NCI-H2196 treated with DMSO at 0.1 percent for 48 hours (cell line): ENCODE results near the gene SPHK2.
A peak's percentile ranks its signal among the peaks of the same experiment; 100 is the strongest.
"Not testable (repeated sequence)": the region's sequence is repeated elsewhere in the genome, so short reads cannot be mapped to it uniquely, and the experiment has no call there.

ENCODE experiments used
- DNase-seq: peaks from one replicate; lab custom pipeline; 2025; ENCODE audit not compliant: unreplicated experiment; lab: John Stamatoyannopoulos, UW

SPHK2 gene

DNA sequence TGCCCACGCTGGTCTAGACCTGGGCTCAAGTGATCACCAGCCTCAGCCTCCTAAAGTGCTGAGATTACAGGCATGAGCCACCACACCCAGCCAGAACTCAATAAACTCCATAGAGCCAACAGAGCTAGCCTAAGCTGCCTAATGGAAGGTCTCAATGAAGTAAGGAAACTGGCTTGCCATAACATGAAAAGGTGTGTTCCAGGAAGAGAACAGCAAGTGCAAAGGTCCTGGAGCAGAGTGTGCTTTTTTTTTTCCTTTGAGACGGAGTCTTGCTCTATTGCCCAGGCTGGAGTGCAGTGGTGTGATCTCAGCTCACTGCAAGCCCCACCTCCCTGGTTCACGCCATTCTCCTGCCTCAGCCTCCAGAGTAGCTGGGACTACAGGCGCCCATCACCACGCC, 38.5 kb downstream of the SPHK2 start:
- not testable (repeated sequence) for DNase-seq

DNA sequence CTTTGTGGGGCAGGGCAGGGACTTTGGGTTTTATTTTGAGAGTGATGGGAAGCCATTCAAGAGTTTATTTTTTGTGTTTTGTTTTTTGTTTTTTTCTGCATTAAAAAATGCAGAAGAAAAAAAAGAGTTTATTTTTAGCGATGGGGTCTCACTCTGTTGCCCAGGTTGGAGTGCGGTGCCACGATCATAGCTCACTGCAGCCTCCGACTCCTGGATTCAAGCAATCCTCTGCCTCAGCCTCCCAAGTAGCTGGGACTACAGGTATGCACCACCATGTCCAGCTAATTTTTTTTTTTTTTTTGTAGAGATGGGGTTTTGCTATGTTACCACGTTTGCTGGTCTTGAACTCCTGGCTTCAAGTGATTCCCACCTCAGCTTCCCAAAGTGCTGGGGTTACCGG, 39.2 kb downstream of the SPHK2 start:
- no peak for DNase-seq

DNA sequence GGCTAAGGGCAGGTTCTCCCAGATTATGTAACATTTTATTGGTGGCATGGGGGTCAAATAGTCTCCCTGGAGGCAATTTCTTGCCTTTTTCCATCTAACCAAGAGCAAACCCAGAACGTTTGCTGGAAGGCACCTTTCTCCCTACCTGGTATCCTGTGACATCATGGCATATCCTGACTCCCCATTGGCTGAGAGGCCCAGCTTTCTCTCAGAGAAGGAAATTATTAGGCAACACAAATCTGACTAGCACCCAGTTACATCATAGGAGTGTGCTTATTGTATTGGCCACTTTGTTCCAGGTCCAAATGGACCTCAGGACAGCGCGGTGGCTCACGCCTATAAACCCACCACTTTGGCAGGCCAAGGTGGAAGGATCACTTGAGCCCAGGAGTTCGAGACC, 40.5 kb downstream of the SPHK2 start:
- peak; percentile 75 for DNase-seq

DNA sequence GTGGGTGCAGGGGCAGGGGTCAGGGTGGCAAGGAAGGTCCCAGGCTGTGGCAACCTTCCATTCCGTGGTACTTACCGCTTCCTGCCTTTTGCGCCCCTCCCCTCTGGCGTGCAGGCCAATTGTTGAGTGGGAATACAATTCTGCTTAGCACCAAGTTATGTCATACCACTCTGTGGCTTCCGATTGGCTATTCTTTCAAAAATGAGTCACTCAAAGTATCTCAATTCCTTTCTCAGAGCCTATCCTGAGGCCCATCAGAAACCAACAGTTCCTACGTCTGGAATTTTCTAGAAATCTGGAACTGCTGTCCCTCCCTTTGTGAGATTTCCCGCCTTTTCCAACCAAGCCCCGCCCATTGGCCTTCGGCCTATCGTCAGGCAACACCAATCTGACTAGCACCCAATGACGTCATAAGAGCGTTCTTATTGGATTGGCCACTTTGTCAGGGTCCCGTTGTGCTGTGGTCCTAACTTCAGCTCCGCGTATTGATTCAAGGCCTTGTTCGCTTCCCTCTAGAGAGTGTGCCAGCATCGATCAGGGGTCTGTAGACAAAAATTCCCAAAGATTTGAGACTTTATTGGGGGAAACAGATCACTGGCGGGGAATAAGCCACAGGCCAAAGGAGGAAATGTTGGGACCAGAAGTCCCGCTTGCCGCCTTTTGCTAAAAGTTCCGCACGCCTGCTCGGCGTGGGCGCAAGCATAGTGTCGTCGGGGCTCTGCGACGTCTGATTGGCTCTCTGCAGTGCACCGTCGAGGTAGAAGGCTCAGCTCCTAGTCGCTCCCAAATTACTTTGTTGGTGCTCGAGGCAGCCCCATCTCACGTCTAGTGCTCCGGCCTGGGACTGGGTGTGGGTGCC, 41.8 kb downstream of the SPHK2 start:
- DNase-seq: peak; percentile 98

DNA sequence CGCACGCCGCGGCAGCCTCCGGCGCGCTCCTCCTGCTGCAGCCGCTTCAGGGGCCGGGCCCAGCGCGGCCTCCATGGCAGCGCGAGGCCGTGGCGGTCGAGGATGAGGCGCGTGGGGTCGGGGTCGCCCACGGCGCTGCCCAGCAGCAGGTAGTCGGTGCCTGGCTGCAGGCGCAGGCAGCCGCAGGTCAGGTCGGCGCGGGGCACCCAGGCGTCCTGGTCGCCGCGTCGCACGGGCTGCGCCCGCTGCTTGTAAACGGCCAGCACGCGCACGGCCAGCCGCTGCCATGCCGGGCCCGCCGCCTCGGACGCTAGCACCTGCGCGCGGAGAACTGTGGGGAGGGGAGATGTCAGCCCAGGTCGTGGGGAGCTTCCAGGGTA, 42.4 kb downstream of the SPHK2 start:
- DNase-seq: no peak

DNA sequence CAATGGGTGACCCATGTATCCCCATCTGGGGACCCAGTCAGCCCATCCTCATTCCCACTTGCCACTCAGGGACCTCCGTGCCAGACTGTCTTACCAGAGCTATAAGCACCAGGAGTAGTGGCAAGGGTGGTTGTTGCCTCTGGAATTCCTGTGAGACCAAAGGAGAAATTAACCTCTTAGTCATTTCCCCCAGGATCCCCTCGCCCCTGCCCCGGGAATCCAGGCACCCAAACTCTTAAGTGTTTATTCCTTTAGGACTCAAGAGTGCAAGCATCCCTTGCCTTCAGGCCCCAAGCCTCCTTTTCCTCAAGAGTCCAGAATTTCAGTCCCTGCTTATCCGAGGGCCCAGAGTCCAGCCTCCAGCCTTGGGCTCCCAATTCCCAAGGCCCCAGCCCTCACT, 44.4 kb downstream of the SPHK2 start:
- DNase-seq: no peak

DNA sequence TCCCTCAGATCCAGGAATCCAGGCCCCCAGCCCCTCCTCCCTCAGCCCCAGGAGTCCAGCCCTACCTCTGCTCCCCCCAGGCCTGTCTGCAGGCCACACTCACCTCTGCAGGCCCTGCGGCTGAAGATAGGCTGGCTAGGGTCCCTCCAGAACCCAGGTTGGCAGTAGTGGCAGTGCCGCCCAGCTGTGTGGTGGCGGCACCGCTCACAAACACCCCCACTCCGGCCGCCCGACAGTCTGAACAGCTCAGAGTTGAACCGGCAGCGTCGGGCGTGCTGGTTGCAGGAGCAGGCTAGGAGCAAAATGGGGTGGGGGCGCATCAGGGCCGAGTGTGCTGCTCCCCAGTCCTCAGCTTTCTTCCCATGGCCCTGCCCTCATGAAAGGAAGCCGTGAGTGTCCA, 45.2 kb downstream of the SPHK2 start:
- no peak for DNase-seq

DNA sequence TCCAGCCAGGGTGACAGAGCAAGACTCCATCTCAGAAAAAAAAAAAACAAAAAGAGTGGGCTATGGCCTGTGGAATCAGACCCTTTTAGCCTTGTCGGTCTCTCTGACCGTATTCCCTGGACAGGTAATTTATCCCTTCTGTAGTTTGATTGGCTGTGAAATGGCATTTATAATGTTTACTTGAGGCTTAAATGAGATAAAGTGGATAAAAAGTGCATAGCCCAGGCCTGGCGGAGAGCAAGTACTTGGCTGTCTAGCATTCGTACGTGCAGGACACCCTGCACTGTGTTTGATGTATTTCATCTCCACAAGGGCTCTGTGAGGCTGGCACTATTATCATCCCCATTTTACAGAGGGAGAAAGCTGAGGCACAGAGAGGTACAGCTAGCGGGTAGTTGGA, 46.5 kb downstream of the SPHK2 start:
- DNase-seq: no peak

DNA sequence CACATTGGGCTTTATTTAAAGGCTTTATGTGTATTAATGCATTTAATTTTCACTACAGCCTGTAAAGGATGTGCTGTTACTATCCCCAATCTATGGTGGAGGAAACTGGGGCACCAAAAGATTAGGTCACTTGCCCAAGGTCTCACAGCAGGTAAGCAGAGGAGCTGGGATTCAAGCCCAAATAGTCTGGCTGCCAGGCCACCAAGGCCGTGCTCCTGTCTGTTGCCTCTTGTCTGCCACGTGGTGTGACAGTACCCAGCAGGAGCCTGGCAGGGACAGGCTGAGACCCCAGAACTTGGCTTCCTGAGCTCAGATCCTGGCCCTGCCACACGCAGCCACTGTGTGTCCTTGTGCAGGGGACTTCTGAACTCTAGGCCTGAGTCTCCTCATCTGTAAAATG, 49.0 kb downstream of the SPHK2 start:
- DNase-seq: no peak

DNA sequence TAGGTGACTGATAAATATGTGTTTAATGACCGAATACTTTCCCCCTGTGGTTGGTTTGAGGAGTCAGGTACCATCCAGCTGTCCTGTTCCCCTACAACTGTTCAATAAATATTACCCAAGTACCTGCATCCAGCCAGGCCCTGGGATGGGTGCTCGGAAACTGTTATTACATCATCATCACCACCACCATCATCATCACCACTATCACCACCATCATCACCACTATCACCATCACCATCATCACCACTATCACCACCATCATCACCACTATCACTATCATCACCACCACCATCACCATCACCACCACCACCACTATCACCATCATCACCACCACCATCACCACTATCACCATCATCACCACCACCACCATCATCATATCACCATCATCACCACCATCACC, 49.5 kb downstream of the SPHK2 start:
- DNase-seq: no peak

DNA sequence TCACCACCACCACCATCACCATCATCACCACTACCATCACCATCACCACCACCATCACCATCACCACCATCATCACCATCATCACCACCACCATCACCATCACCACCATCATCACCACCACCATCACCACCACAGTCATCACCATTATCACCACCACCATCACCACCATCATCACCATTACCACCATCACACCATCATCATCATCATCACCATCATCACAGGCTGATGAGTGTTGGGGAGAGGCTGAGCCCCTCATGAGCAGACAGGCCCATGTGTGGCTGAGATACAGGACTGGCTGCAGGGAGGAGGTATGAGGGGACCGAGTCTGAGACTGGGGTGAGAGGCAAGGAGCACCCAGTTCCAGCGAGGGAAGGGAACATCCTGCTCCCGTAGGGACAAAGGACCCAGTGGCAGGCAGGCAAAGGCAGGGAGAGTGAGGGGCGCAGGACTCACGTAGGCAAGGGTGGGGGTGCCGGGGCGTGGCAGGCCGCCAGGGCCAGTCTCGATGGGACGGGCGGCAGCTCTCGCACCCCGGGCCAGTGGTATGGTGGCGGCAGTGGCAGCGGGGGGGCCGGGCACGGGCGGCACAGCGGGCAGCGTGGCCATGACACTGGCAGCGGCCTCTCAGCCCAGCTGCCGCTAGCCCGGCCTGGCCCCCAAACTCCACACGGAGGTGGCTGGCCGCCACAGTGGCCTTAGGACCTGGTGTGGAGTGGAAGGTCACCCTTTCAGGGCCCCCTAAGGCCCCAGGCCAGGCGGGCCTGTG, 50.8 kb downstream of the SPHK2 start:
- DNase-seq: no peak

DNA sequence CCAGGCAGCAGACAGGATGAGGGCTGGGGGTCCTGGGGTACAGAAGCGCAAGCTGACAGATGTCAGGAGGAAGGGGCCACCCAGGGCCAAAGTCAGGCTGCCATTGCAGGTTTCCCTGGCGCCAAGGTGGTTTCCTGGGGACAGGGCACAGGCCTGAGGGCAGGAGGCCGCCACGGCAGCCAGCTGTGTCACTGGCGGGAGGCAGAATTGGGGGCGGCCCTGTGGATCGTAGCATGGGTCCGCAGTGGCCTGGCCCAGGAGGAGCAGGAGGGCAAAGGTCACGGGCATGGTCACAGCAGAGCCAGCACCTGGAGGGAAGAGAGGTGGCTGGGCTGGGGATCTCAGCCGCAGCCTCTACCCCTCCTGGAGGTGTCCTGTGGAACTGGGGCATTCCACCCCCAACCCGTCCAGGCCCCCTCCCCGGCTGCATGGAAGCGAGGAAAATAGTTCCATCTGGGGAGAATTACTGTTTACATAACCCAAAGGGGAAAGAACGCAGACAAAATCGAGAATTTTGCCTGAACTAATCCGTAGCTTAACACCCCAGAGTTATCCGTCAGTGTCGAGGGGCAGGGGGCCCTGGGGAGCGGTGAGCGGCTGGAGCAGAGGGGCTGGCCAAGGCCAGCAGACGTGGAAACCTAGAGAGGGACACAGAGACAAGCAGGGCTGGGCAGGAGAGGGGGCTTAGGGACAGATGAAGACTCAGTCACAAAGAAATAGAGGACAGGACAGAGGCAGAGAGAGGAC, 51.6 kb downstream of the SPHK2 start:
- DNase-seq: no peak

DNA sequence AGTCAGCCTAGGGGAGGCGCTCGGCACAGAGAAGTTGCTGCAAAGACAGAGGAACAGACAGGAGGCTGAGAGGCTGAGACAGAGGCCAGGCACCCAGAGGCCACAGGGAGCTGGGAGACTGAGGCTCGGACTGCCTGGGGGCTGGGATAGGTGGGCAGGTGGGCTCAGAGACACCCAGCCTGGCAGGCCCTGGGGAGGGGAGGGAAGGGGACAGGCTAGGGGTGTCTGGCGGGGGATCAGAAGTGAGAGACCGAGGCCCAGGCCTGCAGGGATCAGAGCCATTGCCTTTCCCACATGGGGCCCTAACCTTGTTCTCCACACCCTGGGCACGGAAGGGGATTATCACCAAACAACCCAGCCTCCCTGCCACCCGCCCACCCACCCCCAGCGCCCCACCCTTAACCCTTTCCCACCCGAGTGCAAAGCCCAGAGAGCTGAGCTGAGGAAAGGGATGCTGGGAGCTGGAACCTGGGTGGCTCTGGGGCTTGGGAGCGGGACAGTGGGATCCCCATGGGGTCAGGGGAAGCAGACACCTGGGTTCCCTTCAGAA, 52.2 kb downstream of the SPHK2 start:
- DNase-seq: no peak

DNA sequence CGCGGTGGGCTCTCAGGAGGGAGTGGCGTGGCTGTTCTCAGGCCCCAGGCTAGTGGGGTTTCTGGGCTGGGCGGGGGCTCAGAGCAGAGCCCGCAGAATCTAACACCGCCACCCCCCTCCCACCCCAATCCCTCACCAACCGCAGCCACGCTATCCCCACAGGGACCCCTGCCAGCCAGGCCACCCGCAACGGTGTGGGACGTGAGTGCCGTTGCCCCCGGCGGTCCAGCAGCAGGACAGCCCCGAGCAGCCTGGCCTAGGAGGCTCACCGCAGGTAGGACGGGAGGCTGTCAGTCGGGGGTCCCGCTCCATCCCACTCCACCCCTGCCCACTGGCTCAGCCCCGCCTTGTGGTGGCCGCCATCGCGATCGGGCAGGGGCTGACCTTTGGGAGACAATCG, 53.7 kb downstream of the SPHK2 start, which contains the start of gene NTN5:
NTN5 (minus strand) TSS at position 24 of the 400 bp plus-strand sequence. CDS start 2,031 bp downstream, outside the sequence.
- no peak for DNase-seq

DNA sequence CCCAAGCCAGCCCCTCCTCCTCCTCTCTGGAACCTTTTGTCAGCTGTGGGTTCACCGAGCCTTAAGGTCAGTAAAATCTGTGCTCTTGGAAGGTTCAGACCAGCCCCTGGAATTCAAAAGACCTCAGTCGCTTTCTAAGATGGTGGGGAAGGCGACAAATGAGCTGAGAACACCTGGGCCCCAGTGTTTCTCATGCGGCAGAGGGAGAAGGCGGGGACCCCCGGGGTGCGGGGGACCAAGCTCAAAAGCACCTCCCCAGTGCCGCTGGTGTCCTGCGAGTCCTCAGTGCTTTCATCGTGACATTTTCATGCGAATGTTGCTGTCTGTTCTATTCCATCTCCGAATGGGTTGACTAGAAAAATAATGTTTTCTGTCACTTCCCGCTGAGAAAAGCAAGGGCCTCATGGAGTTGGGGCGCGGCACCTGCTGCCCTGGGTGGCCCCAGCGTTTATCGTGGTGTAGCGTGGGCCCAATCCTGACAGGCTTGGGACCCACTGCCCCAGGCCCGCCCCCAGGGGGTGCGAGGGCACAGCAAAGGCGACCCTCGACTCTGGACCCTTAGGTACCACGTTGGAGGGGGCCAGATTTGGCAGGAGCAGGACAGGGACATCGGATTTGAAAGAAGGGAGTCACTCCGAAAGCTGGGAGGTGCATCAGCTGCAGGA, 54.3 kb downstream of the SPHK2 start:
- no peak for DNase-seq

DNA sequence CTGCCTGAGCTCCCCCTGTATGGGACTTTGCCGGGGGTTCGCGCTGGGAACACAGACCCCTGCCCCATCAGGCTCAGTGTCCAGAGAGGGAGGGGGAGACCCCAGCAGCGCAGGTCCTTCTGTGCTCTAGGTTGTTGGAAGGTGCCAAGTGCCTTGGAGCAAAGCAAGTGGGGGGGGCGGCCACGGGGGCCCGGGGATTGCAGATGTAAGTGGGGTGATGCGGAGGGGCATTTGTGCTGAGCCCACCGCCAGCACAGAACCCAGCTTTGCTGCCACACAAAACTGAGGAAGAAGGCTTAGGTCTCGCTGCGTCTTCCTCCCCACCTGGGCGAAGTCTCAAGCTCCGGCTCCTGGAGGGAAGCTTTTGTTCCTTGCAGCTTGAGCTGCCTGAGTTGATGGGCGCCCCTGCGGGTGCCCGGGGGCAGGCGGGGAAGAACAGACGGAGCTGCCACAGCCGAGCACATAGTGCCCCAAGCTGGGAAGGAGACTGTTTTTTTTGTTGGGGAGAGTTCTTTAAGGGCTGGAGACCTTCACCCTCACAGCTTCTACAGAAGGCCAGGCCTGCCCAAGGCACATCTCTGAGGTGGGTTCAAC, 55.0 kb downstream of the SPHK2 start:
- DNase-seq: no peak

DNA sequence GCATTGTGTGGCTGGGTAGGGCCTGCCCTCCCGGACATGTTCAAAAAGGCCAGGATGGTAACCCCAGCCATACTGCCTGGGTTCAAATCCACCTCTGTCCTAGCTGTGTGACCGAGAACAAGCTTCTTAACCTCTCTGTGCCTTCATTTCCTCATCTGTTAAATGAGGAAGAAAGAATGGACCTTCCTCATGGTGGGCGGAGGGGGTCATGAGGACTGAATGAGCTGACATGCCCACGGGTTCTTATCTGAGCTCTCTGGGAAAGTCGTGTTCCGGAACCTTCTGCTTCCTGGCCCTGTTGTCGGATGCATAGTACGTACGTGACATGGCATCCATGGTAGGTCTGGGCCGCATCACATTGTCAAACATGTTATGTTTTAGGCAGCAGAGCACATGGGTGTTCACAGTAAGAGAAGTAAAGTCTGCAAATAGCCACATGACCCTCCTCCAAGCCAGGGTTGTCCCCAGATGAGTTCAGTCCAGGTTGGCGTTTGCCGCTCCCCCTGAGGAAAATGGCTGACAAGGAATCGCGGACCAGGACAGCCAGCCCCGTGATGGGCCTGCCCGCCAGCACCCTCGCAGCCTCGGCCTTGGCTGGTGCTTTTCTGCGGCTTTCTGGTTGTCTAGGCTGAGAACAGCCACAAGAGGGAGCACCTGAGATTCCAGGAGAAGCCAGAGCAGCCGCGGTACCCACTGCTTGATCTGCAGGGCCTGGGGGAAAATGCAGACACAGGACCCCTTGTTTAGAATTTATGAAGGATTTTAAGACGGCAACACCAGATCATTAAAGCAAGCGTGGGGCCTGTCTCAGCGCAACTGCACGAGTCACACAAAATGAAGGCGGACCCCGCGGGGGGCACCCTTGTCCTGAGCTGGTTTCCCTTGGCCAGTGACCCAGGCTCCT, 55.9 kb downstream of the SPHK2 start:
- DNase-seq: peak; percentile 81

DNA sequence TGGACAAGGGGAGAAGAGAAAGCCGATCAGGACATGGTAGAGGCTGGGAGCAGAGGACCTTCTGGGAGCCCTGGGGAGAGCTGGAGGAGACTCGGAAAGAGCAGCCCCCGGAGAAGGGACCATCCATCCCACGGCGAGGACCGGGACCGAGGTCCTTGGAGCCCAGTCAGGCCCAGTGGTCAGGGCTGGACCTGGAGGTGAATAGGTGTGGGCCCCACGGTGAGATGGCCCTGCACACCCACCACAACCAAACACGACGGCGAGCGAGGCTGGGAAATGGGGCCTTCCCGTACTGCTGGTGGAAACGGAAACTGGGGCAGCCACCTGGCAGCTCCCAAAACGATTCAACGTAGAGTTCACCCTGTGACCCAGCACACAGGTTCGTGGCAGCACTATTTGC, 57.2 kb downstream of the SPHK2 start:
- no peak for DNase-seq

DNA sequence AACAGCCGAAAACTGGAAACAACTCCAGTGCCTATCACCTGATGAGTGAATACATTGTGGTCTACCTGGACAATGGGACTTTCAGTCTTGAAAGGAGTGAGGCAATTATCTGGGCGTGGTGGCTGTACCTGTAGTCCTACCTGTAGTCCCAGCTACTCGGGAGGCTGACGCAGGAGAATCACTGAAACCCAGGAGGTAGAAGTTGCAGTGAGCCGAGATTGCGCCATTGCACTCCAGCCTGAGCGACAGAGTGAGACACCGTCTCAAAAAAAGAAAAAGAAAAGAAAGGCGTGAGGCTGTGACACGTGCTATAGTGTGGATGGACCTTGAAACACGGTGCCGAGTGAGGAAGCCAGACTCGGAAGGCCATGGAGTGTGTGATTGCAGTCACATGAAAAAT, 57.6 kb downstream of the SPHK2 start:
- DNase-seq: no peak
